Measurements from ENCODE around the gene TNPO3. TPM values are rescaled to one million over a fixed set of nuclear protein-coding genes. Genes with fewer than 3 reads are reported as not detected.

TNPO3 gene
- total RNA-seq, 2 experiments from 2014 or later = 55.1 to 71.7 TPM

DNA sequence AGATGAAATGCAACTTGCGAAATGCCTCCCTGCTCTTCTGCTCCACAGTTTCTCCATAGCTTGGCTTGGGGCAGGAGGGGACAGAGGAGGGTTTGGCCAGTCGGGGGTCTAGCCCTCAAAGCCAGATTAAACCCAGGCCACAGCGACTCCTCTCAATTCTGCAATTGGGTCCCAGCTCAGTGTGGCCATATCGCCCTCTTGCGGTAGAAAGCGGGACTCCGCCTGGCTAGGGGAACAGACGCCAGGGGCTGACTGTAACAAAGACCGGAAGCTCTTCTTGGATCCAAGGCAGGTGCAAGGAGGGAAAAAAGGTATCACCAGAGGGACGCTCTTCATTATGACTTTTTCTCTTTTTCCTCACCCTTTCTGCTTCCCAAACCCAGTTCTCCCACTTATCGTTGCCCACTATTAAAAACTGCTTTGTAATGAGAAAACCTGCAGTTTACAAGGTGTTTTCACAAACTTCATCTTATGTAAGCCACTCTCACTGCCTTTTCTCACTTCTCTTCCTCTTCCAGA lies 36.6 kb upstream of the TNPO3 start:
- BruUV-seq (replicated peaks) = no TSS peak
- TF ChIP-seq EZH2phosphoT487 (IDR thresholded peaks at IDR 0.05; ENCODE audit: borderline replicate concordance, low read depth, low read length) = no peak
- TF ChIP-seq, protein P1, sequence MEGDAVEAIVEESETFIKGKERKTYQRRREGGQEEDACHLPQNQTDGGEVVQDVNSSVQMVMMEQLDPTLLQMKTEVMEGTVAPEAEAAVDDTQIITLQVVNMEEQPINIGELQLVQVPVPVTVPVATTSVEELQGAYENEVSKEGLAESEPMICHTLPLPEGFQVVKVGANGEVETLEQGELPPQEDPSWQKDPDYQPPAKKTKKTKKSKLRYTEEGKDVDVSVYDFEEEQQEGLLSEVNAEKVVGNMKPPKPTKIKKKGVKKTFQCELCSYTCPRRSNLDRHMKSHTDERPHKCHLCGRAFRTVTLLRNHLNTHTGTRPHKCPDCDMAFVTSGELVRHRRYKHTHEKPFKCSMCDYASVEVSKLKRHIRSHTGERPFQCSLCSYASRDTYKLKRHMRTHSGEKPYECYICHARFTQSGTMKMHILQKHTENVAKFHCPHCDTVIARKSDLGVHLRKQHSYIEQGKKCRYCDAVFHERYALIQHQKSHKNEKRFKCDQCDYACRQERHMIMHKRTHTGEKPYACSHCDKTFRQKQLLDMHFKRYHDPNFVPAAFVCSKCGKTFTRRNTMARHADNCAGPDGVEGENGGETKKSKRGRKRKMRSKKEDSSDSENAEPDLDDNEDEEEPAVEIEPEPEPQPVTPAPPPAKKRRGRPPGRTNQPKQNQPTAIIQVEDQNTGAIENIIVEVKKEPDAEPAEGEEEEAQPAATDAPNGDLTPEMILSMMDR (conservative IDR thresholded peaks at IDR 0.05; ENCODE audit: low read length) = peak; percentile 100
- no peaks in the 10 kb centered on the region for H3K9me2 ChIP-seq (ENCODE audit: insufficient read depth, low read length)
- H3K4me1 ChIP-seq (ENCODE audit: insufficient read depth, low read length, poor library complexity, severe bottlenecking) = peaks cover 54% of the 10 kb centered on the region
- intact Hi-C loops (cut with micrococcal nuclease; ENCODE audit: unreplicated experiment) = loop anchor here (1.0 to 5.0 kb wide), 7 partner anchors 37 to 299 kb away; partner anchors contain the start of genes CCDC136 and TNPO3
- H2AFZ ChIP-seq (ENCODE audit: low read length) = peak overlapping the region; percentile 43
- no peak overlapping the region for H3K4me3 ChIP-seq (ENCODE audit: low read depth, low read length, poor library complexity, severe bottlenecking)
- CTCF ChIA-PET (ENCODE audit: unreplicated experiment) = interaction anchor here (0.6 to 1.1 kb wide), 6 partner anchors 48 to 320 kb away, joined by 3 read pairs; no protein-coding TSS in a partner anchor
- no peaks in the 10 kb centered on the region for H3K79me2 ChIP-seq (ENCODE audit: insufficient read depth, low read depth, low read length)
- H4K20me1 ChIP-seq (ENCODE audit: insufficient read depth, low read length) = no peaks in the 10 kb centered on the region
- no peaks in the 10 kb centered on the region for H3K9me3 ChIP-seq (ENCODE audit: low read length)
- peak overlapping the region; percentile 11; the same call in 1 of the 2 replicates for H3K4me2 ChIP-seq (ENCODE audit: low read length)
- POLR2A ChIA-PET = interaction anchor here (0.6 to 1.2 kb wide), 7 partner anchors 8 to 132 kb away, joined by 3 to 5 read pairs (median 3); no protein-coding TSS in a partner anchor
- DNase-seq (ENCODE audit: low spot score) = peak; percentile 86
- peak overlapping the region; percentile 34 for H3K27ac ChIP-seq (ENCODE audit: low read depth, low read length, poor library complexity, severe bottlenecking)
- no peaks in the 10 kb centered on the region for H3K36me3 ChIP-seq (ENCODE audit: insufficient read depth, low read length)

DNA sequence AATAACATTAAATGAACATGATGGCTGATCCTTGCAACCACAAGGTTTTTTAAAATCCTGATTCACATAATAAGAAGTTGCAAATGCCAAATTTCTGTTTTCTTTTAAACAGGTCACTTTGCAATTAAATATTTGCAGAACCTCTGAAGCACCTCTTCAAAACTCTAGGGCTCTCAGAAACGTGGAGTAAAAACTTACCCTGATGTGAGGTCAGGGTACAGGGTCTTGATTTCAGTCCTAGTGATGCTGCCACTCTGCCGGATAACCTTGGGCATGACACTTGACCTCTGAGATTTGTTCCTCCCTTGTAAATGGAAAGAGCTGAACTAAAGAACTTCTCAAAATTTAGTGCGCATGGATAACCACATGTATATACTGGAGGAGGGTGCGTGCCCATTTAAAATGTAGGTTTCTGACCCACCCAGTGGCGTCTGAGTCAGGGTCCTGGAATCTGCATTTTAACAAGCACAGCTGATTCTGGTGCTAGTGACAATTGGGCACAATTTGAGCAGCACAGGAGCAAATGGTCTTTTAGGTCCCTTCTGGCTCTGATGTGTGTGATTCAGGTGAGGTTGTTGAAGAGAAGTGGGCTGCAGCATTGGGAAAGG lies 35.5 kb upstream of the TNPO3 start:
- no peaks in the 10 kb centered on the region for H3K9me2 ChIP-seq (ENCODE audit: insufficient read depth, low read length)
- peak overlapping the region; percentile 34 for H3K4me2 ChIP-seq (ENCODE audit: low read length)
- H2AFZ ChIP-seq (ENCODE audit: low read length) = peak overlapping the region; percentile 63
- H3K4me1 ChIP-seq (ENCODE audit: insufficient read depth, low read length, poor library complexity, severe bottlenecking) = peaks cover 42% of the 10 kb centered on the region
- DNase-seq (ENCODE audit: low spot score) = no peak
- CTCF ChIA-PET (ENCODE audit: unreplicated experiment) = interaction anchor here (0.6 kb wide), 1 partner anchor 11 kb away, joined by 3 read pairs; no protein-coding TSS in a partner anchor
- intact Hi-C loops (cut with micrococcal nuclease; ENCODE audit: unreplicated experiment) = loop anchor here (2.0 to 5.0 kb wide), 4 partner anchors 36 to 298 kb away; partner anchors contain the start of genes CCDC136 and TNPO3
- POLR2A ChIA-PET = interaction anchor here (0.6 to 2.0 kb wide), 8 partner anchors 9 to 235 kb away, joined by 3 to 9 read pairs (median 4); partner anchors contain the start of gene ATP6V1F
- TF ChIP-seq, protein P1 (conservative IDR thresholded peaks at IDR 0.05; ENCODE audit: low read length) = no peak
- no peak for TF ChIP-seq EZH2phosphoT487 (IDR thresholded peaks at IDR 0.05; ENCODE audit: borderline replicate concordance, low read depth, low read length)
- no TSS peak for BruUV-seq (replicated peaks)
- H3K9me3 ChIP-seq (ENCODE audit: low read length) = no peaks in the 10 kb centered on the region
- no peak overlapping the region for H3K4me3 ChIP-seq (ENCODE audit: low read depth, low read length, poor library complexity, severe bottlenecking)
- H3K79me2 ChIP-seq (ENCODE audit: insufficient read depth, low read depth, low read length) = no peaks in the 10 kb centered on the region
- H3K36me3 ChIP-seq (ENCODE audit: insufficient read depth, low read length) = no peaks in the 10 kb centered on the region
- no peak overlapping the region for H3K27ac ChIP-seq (ENCODE audit: low read depth, low read length, poor library complexity, severe bottlenecking)
- no peaks in the 10 kb centered on the region for H4K20me1 ChIP-seq (ENCODE audit: insufficient read depth, low read length)
